Lung (tissue), 10 donors: Measurements from ENCODE around the gene KCNE1. TPM values are rescaled to one million over a fixed set of nuclear protein-coding genes. Genes with fewer than 3 reads are reported as not detected.
"Not testable (repeated sequence)": the region's sequence is repeated elsewhere in the genome, so short reads cannot be mapped to it uniquely, and the experiment has no call there.

Experiments
- ATAC-seq: fragments of 200-7000 bp; cut with Tn5 transposase; one replicate; pipeline ENCODE4 v1.9.1; 2020; ENCODE audit warnings: moderate number of reproducible peaks; ENCODE audit not compliant: insufficient read depth, low FRiP score
- DNase-seq, 3 donors: peaks; one replicate each; pipeline ENCODE4 v3.0.0-alpha.2; 2013 to 2017
- H3K27ac ChIP-seq, 2 donors: one replicate each; pipeline ENCODE4 v1.5.1; 2013; ENCODE audit warnings: mild to moderate bottlenecking in 2 of 2, moderate library complexity in 2 of 2, control low read depth in 1 of 2, inconsistent platforms in 1 of 2, low read depth in 1 of 2, low read length in 1 of 2
- H3K27me3 ChIP-seq, 3 donors: one replicate each; pipeline ENCODE4 v1.5.1; 2013; ENCODE audit warnings: low read length in 2 of 3; ENCODE audit not compliant: control insufficient read depth in 3 of 3, insufficient read depth in 3 of 3
- H3K36me3 ChIP-seq, 4 donors: one replicate each; pipeline ENCODE4 v1.5.1; 2013; ENCODE audit warnings: low read length in 4 of 4, mild to moderate bottlenecking in 1 of 4, moderate library complexity in 1 of 4; ENCODE audit not compliant: control insufficient read depth in 4 of 4, insufficient read depth in 4 of 4
- H3K4me1 ChIP-seq, 5 donors: one replicate each; pipeline ENCODE4 v1.5.1; 2013; ENCODE audit warnings: low read length in 5 of 5, mild to moderate bottlenecking in 2 of 5, moderate library complexity in 1 of 5; ENCODE audit not compliant: control insufficient read depth in 5 of 5, insufficient read depth in 5 of 5
- H3K4me3 ChIP-seq: one replicate; pipeline ENCODE4 v1.5.1; 2013; ENCODE audit warnings: mild to moderate bottlenecking, control low read depth, moderate library complexity
- H3K9ac ChIP-seq, 2 donors: one replicate each; pipeline ENCODE4 v1.5.1; 2013; ENCODE audit warnings: low read length in 2 of 2, control low read depth in 1 of 2; ENCODE audit not compliant: insufficient read depth in 1 of 2
- H3K9me3 ChIP-seq, 4 donors: one replicate each; pipeline ENCODE4 v1.5.1; 2013; ENCODE audit warnings: low read length in 3 of 4, mild to moderate bottlenecking in 1 of 4, moderate library complexity in 1 of 4; ENCODE audit not compliant: control insufficient read depth in 4 of 4, insufficient read depth in 3 of 4
- WGBS, 2 donors: extraction: QIAGEN DNeasy Blood & Tissue Kit; methylation state at CpG; one replicate each; pipeline ENCODE4 v1.1.7; 2013; 5-methylcytosine and 5-hydroxymethylcytosine counted together
- polyA plus RNA-seq, 2 donors: library from polyadenylated mRNA; stranded (reverse); fragments of 200-250 nt; gene quantifications; one replicate each; pipeline ENCODE4 v1.2.1, GENCODE V29; 2013
- total RNA-seq, 2 donors: library from RNA; depleted of rRNA in 1 of 2; stranded (reverse); fragments of >200 nt in 1 of 2; gene quantifications; one replicate each; pipeline ENCODE4 v1.2.1, GENCODE V29; 2014 to 2021
- donor health status: Bipolar disorder and iron deficiency.
- donor health status: healthy.
- donor health status: DM: yes; HTN: yes; CAD: no.

KCNE1 gene
- total and polyA plus RNA-seq, 4 donors = 5.0 to 29.5 (median 14.9) TPM

- H3K27me3 ChIP-seq, H3K27ac ChIP-seq, H3K9me3 ChIP-seq, H3K4me3 ChIP-seq, H3K9ac ChIP-seq, ATAC-seq, H3K4me1 ChIP-seq, DNase-seq, H3K36me3 ChIP-seq: not testable (repeated sequence)
- WGBS, 2 donors = no CpG with 5 or more reads among the region's 36 CpGs
Measured at GRCh38 chr21:34459426-34459825, 52.6 kb downstream of the KCNE1 start.

- H3K27me3 ChIP-seq, H3K36me3 ChIP-seq, H3K9ac ChIP-seq, H3K27ac ChIP-seq, H3K9me3 ChIP-seq, DNase-seq, ATAC-seq, H3K4me3 ChIP-seq, H3K4me1 ChIP-seq: not testable (repeated sequence)
- no CpG with 5 or more reads among the region's 7 CpGs for WGBS, 2 donors
Measured at GRCh38 chr21:34458266-34458665, 53.7 kb downstream of the KCNE1 start.

GRCh38 chr21:34456180-34456579 is 55.8 kb downstream of the KCNE1 start:
- H3K9ac ChIP-seq, H3K4me1 ChIP-seq, H3K9me3 ChIP-seq, H3K36me3 ChIP-seq, H3K4me3 ChIP-seq, ATAC-seq, DNase-seq, H3K27me3 ChIP-seq, H3K27ac ChIP-seq: not testable (repeated sequence)
- WGBS, 2 donors = no CpG with 5 or more reads among the region's 6 CpGs

DNA sequence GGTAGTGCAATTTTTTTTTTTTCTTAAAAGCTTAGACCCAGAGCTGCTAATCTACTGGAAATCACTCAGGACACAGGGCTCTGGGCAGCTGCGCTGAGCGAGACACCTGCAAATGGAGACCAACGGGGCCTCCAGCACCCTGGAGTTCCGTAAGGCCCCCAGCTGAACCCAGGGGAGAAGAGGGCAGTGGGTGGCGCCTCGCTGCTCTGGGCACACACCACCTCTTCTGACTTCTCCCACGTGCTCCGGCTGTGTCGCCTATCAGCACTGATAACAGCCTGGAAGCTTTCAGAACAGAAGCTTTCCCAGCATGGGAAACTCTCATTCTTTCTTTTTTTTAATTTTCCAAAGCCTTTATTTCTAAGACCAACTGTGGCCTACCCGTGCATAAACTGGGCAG is 56.4 kb downstream of the KCNE1 start:
- H3K27ac ChIP-seq, ATAC-seq: not testable (repeated sequence)
- WGBS, 2 donors = no CpG with 5 or more reads among the region's 10 CpGs

GRCh38 chr21:34447018-34447417 is 65.0 kb downstream of the KCNE1 start:
- H3K36me3 ChIP-seq, ATAC-seq, H3K27ac ChIP-seq, H3K4me3 ChIP-seq, DNase-seq, H3K27me3 ChIP-seq, H3K4me1 ChIP-seq, H3K9ac ChIP-seq, H3K9me3 ChIP-seq: not testable (repeated sequence)
- no CpG with 5 or more reads among the region's 8 CpGs for WGBS, 2 donors

More for the DNA sequence above, 56.4 kb downstream of the KCNE1 start:
- not testable (repeated sequence) for DNase-seq, H3K36me3 ChIP-seq, H3K27me3 ChIP-seq, H3K4me1 ChIP-seq, H3K9ac ChIP-seq, H3K9me3 ChIP-seq, H3K4me3 ChIP-seq

GRCh38 chr21:34443486-34443885 is 68.5 kb downstream of the KCNE1 start:
- no CpG with 5 or more reads among the region's 4 CpGs for WGBS, 2 donors
- not testable (repeated sequence) for ATAC-seq

DNA sequence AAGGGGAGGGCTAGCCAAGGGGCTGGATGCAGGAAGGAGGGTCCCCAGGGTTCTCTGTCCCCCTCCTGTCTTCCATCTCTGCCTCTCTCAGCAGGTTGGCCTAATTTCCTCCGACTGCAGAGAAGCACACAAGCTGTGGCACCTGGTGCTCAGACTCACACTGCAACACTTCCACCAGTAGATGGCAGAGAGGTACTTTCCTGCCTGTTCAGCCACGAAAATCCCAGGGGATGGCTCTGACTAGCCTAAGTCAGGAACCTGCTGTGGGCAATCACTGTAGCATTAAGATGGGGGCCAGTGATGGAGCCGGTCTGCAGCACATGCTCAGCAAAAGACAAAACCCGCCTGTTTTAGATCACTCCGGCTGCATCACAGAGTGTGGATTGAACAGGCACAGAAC is 82.3 kb downstream of the KCNE1 start:
- not testable (repeated sequence) for ATAC-seq, H3K9ac ChIP-seq, DNase-seq, H3K9me3 ChIP-seq, H3K4me3 ChIP-seq, H3K27ac ChIP-seq, H3K4me1 ChIP-seq, H3K27me3 ChIP-seq, H3K36me3 ChIP-seq
- WGBS, 2 donors = no CpG with 5 or more reads among the region's 5 CpGs

More at GRCh38 chr21:34443486-34443885, 68.5 kb downstream of the KCNE1 start:
- not testable (repeated sequence) for H3K27ac ChIP-seq, H3K4me3 ChIP-seq, DNase-seq, H3K9me3 ChIP-seq, H3K36me3 ChIP-seq, H3K4me1 ChIP-seq, H3K9ac ChIP-seq, H3K27me3 ChIP-seq

- not testable (repeated sequence) for H3K4me1 ChIP-seq, H3K36me3 ChIP-seq, ATAC-seq, H3K9ac ChIP-seq, H3K27ac ChIP-seq, H3K9me3 ChIP-seq, H3K4me3 ChIP-seq, DNase-seq, H3K27me3 ChIP-seq
- WGBS, 2 donors = no CpG with 5 or more reads among the region's 6 CpGs
Measured at GRCh38 chr21:34428441-34428840, 83.6 kb downstream of the KCNE1 start.

- not testable (repeated sequence) for H3K36me3 ChIP-seq, ATAC-seq, H3K4me3 ChIP-seq, H3K4me1 ChIP-seq, H3K27ac ChIP-seq, DNase-seq, H3K27me3 ChIP-seq, H3K9ac ChIP-seq, H3K9me3 ChIP-seq
- WGBS, 2 donors = no CpG with 5 or more reads among the region's 8 CpGs
Measured at GRCh38 chr21:34427339-34427738, 84.7 kb downstream of the KCNE1 start.
